Smooth muscle cell of the coronary artery (primary cell): ENCODE data around the gene UPB1. TPM values are rescaled to one million over a fixed set of nuclear protein-coding genes. Genes with fewer than 3 reads are reported as not detected.

Experiments used
- total RNA-seq: library from RNA; depleted of rRNA; stranded (reverse); fragments of >200 nt; gene quantifications from 2 replicates; pipeline ENCODE4 v1.2.3, GENCODE V29; 2014; ENCODE audit warnings: low replicate concordance

UPB1 gene
- 1.4 TPM in 1 of 2 replicates, not detected in the other for total RNA-seq

GRCh38 chr22:24494528-24495364, at the start of gene UPB1:
Gene UPB1 (plus strand): TSS chr22:24495332. CDS start chr22:24495404, 72 bp downstream.

GRCh38 chr22:24554313-24555164, 59.4 kb downstream of the UPB1 start, which contains the start of gene GUCD1:
Gene GUCD1 (minus strand): TSS chr22:24555138. CDS start chr22:24554991, 147 bp downstream.

GRCh38 chr22:24555165-24556039, 60.3 kb downstream of the UPB1 start, which contains the start of gene SNRPD3:
Gene SNRPD3 (plus strand): TSS chr22:24555999. CDS start chr22:24557675, 1,676 bp downstream.

Other genes with a start within 250 kb of the UPB1 start
- 24.1 and 30.1 TPM in 2 replicates for gene SPECC1L, start 224.5 kb upstream of the UPB1 start, total RNA-seq
- gene ADORA2A, start 67.7 kb upstream of the UPB1 start, total RNA-seq = 0.35 and 15.0 TPM in 2 replicates
- 153 and 182 TPM in 2 replicates for gene GUCD1, start 59.8 kb downstream of the UPB1 start, total RNA-seq
- 193 and 203 TPM in 2 replicates for gene SNRPD3, start 60.7 kb downstream of the UPB1 start, total RNA-seq
- gene LRRC75B, start 97.7 kb downstream of the UPB1 start, total RNA-seq = 1.9 and 2.6 TPM in 2 replicates
- 0.83 and 2.3 TPM in 2 replicates for gene GGT1, start 107.9 kb downstream of the UPB1 start, total RNA-seq